Measurements from ENCODE around the gene NELL1.

The NELL1 gene

GRCh38 chr11:20668844-20669819 lies at the start of gene NELL1:
NELL1 (plus strand) TSS chr11:20669586.
- H3K4me3 ChIP-seq (replicated peaks in 1 of 2; ENCODE audit: low read depth in 2 of 2, low read length in 2 of 2) = peak within 1 kb of the TSS in 1 of 2 donors; percentile 3
- no peak for TF ChIP-seq CTCF (IDR thresholded peaks at IDR 0.05; ENCODE audit: low read depth, low read length)
- no peak for DNase-seq (ENCODE audit: low read depth in 2 of 2)

GRCh38 chr11:20620988-20621387 lies 48.4 kb upstream of the NELL1 start:
- DNase-seq (ENCODE audit: low read depth in 2 of 2) = no peak
- H3K4me3 ChIP-seq (replicated peaks in 1 of 2; ENCODE audit: low read depth in 2 of 2, low read length in 2 of 2) = no peak overlapping the region
- no peak for TF ChIP-seq CTCF (IDR thresholded peaks at IDR 0.05; ENCODE audit: low read depth, low read length)

- no peak for DNase-seq (ENCODE audit: low read depth in 2 of 2)
- no peak for TF ChIP-seq CTCF (IDR thresholded peaks at IDR 0.05; ENCODE audit: low read depth, low read length)
Measured at GRCh38 chr11:20621679-20622078, 47.7 kb upstream of the NELL1 start.

GRCh38 chr11:20623252-20623651 lies 46.1 kb upstream of the NELL1 start:
- no peak for TF ChIP-seq CTCF (IDR thresholded peaks at IDR 0.05; ENCODE audit: low read depth, low read length)
- no peak for DNase-seq (ENCODE audit: low read depth in 2 of 2)
- no peak overlapping the region for H3K4me3 ChIP-seq (replicated peaks in 1 of 2; ENCODE audit: low read depth in 2 of 2, low read length in 2 of 2)

More at GRCh38 chr11:20621679-20622078, 47.7 kb upstream of the NELL1 start:
- H3K4me3 ChIP-seq (replicated peaks in 1 of 2; ENCODE audit: low read depth in 2 of 2, low read length in 2 of 2) = no peak overlapping the region

- H3K4me3 ChIP-seq (replicated peaks in 1 of 2; ENCODE audit: low read depth in 2 of 2, low read length in 2 of 2) = no peak overlapping the region
- no peak for DNase-seq (ENCODE audit: low read depth in 2 of 2)
- TF ChIP-seq CTCF (IDR thresholded peaks at IDR 0.05; ENCODE audit: low read depth, low read length) = no peak
Measured at GRCh38 chr11:20626279-20626678, 43.1 kb upstream of the NELL1 start.

- TF ChIP-seq CTCF (IDR thresholded peaks at IDR 0.05; ENCODE audit: low read depth, low read length) = no peak
- no peak overlapping the region for H3K4me3 ChIP-seq (replicated peaks in 1 of 2; ENCODE audit: low read depth in 2 of 2, low read length in 2 of 2)
- no peak for DNase-seq (ENCODE audit: low read depth in 2 of 2)
Measured at GRCh38 chr11:20627026-20627425, 42.4 kb upstream of the NELL1 start.

Measured in cardiac fibroblast (primary cell).